ENCODE measurements around the gene TSPAN4.
A peak's percentile ranks its signal among the peaks of the same experiment; 100 is the strongest.

The TSPAN4 gene

GRCh38 chr11:824942-825341, 17.7 kb upstream of the TSPAN4 start:
- Histone ChIP-seq H3K36me3 (peaks cover 21 to 48% (median 35%) of the 10 kb centered on the region in 11 experiments), H3K4me3 (no peak overlapping the region), H3K9ac (no peak overlapping the region), H3K4me2 (peak overlapping the region in 9 of 11 experiments; percentile 95 to 100 (median 100); a peak in 14 of 22 replicates), H4K20me1 (peaks cover 31 to 97% (median 71%) of the 10 kb centered on the region in 11 experiments; a peak in 20 of 22 replicates), H3K4me1 (peaks cover 63 to 99% (median 87%) of the 10 kb centered on the region in 10 experiments), H3K9me3 (replicated peaks in 1 of 11) (no peaks in the 10 kb centered on the region), H3K27me3 (peaks cover 48 to 58% (median 53%) of the 10 kb centered on the region in 11 experiments), H3K27ac (no peak overlapping the region)
- no peak for TF ChIP-seq Cebpa-rat (IDR thresholded peaks at IDR 0.05)

- peaks cover 21 to 48% (median 35%) of the 10 kb centered on the region in 11 experiments for H3K36me3 ChIP-seq
- H3K9me3 ChIP-seq (replicated peaks in 1 of 11) = no peaks in the 10 kb centered on the region
- H3K27ac ChIP-seq = no peak overlapping the region
- H3K9ac ChIP-seq = peak overlapping the region in 5 of 11 experiments; percentile 17 to 68 (median 27); a peak in 4 of 22 replicates
- peaks cover 25 to 97% (median 71%) of the 10 kb centered on the region in 11 experiments; a peak in 20 of 22 replicates for H4K20me1 ChIP-seq
- peaks cover 55 to 65% (median 59%) of the 10 kb centered on the region in 11 experiments for H3K27me3 ChIP-seq
- TF ChIP-seq Cebpa-rat (IDR thresholded peaks at IDR 0.05) = no peak
- peak overlapping the region; percentile 1 to 100 (median 100); a peak in 19 of 22 replicates for H3K4me2 ChIP-seq
- peaks cover 65 to 100% (median 89%) of the 10 kb centered on the region in 10 experiments for H3K4me1 ChIP-seq
- H3K4me3 ChIP-seq = no peak overlapping the region; a peak in 1 of 20 replicates
These were observed 17.1 kb upstream of the TSPAN4 start for GRCh38 chr11:825366-826226.

- H3K4me3 ChIP-seq = peak overlapping the region in 8 of 10 experiments; percentile 55 to 70 (median 62); a peak in 12 of 20 replicates
- H3K9ac ChIP-seq = peak overlapping the region in 5 of 11 experiments; percentile 45 to 75 (median 69); a peak in 10 of 22 replicates
- H3K27me3 ChIP-seq = peaks cover 61 to 71% (median 66%) of the 10 kb centered on the region in 11 experiments
These were observed 16.4 kb upstream of the TSPAN4 start for GRCh38 chr11:826227-826621.

DNA sequence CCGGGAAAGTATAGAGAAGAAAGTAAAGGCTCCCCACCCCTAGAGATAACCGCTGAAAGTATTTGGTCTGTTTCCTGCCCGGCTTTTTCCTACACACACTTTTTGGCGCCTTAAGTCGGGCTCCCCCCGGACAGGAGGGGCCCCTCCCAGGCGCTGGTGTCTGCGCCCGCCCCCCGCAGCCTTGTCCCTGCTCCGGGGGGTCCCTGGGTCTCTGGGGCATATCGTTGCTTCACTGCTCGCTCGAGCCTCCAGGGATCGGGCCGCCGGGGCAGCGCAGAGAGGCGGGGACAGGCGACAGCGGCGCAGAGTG, 15.9 kb upstream of the TSPAN4 start:
- Histone ChIP-seq H3K27ac (peak overlapping the region; percentile 12 to 64 (median 40); a peak in 16 of 22 replicates), H3K27me3 (peaks cover 67 to 76% (median 71%) of the 10 kb centered on the region in 11 experiments), H3K9me3 (replicated peaks in 1 of 11) (no peaks in the 10 kb centered on the region), H3K4me2 (peak overlapping the region; percentile 93 to 100 (median 100)), H3K4me1 (peaks cover 65 to 100% (median 89%) of the 10 kb centered on the region in 10 experiments), H4K20me1 (peaks cover 13 to 97% (median 71%) of the 10 kb centered on the region in 11 experiments; a peak in 20 of 22 replicates), H3K9ac (peak overlapping the region; percentile 45 to 83 (median 69); a peak in 21 of 22 replicates), H3K36me3 (peaks cover 21 to 39% (median 35%) of the 10 kb centered on the region in 11 experiments), H3K4me3 (peak overlapping the region; percentile 55 to 70 (median 60))
- peak in 2 of 11 experiments; percentile 19 to 23; a peak in 1 of 22 replicates for TF ChIP-seq Cebpa-rat (IDR thresholded peaks at IDR 0.05)

More at GRCh38 chr11:826227-826621, 16.4 kb upstream of the TSPAN4 start:
- Histone ChIP-seq H3K36me3 (peaks cover 21 to 44% (median 35%) of the 10 kb centered on the region in 11 experiments), H3K9me3 (replicated peaks in 1 of 11) (no peaks in the 10 kb centered on the region), H3K27ac (peak overlapping the region in 4 of 11 experiments; percentile 18 to 57 (median 50); a peak in 5 of 22 replicates), H4K20me1 (peaks cover 19 to 97% (median 71%) of the 10 kb centered on the region in 11 experiments; a peak in 20 of 22 replicates), H3K4me1 (peaks cover 65 to 100% (median 89%) of the 10 kb centered on the region in 10 experiments), H3K4me2 (peak overlapping the region; percentile 93 to 100 (median 100))
- no peak for TF ChIP-seq Cebpa-rat (IDR thresholded peaks at IDR 0.05)

DNA sequence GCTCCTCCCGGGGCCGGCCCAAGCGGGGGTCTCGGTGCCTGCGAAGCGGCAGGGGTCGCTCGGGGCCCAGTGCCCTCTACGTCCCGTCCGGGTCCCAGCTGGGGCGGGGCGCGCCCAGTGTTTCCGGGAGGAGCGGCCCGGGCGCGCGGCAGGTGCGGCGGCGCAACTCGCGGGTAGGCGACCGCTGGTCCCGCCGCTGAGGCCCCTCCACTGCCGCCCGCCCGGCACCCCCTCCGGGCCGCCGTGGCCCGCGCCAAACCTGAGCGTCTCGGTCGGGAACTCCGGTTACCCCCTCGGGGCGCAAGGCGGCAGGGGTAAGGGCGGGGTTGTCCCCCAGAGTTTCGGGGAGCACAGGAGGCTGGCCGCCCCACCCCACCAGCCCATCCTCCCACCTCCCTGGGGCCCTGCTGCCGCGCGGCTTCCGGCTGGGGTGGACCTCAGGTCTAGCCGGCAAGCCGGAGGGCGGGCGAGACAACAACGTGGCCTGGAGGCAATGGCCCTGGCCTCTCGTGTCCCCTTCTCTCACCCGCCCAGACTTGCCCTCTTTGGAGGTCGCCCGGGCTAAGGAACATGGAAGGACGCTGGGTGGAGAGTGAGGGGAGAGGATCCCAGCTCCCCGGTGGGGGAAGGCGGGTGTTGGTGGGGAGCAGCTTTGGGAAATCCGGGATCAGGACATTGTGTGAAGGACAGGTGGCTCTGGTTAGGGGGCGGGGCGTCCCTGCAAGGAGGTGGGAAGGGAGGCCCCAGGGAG, 15.3 kb upstream of the TSPAN4 start:
- Histone ChIP-seq H4K20me1 (peaks cover 8 to 97% (median 76%) of the 10 kb centered on the region in 11 experiments; a peak in 20 of 22 replicates), H3K27me3 (peaks cover 72 to 82% (median 77%) of the 10 kb centered on the region in 11 experiments), H3K4me2 (peak overlapping the region; percentile 93 to 100 (median 100)), H3K4me3 (peak overlapping the region; percentile 55 to 70 (median 60)), H3K4me1 (peaks cover 65 to 100% (median 89%) of the 10 kb centered on the region in 10 experiments), H3K27ac (peak overlapping the region; percentile 12 to 64 (median 40); a peak in 17 of 22 replicates), H3K9me3 (replicated peaks in 1 of 11) (no peaks in the 10 kb centered on the region), H3K9ac (peak overlapping the region; percentile 45 to 83 (median 69); a peak in 21 of 22 replicates), H3K36me3 (peaks cover 21 to 37% (median 34%) of the 10 kb centered on the region in 11 experiments)
- peak in 1 of 11 experiments; percentile 4; a peak in 1 of 22 replicates for TF ChIP-seq Cebpa-rat (IDR thresholded peaks at IDR 0.05)

- Histone ChIP-seq H3K27ac (peak within 1 kb of the TSS; percentile 12 to 64 (median 40); a peak in 17 of 22 replicates), H3K9me3 (replicated peaks in 1 of 11) (no peaks in the 10 kb centered on the region), H4K20me1 (peaks cover 2 to 93% (median 77%) of the 10 kb centered on the region in 11 experiments; a peak in 19 of 22 replicates), H3K36me3 (peaks cover 21 to 32% (median 29%) of the 10 kb centered on the region in 11 experiments), H3K4me3 (peak within 1 kb of the TSS; percentile 55 to 70 (median 60)), H3K9ac (peak within 1 kb of the TSS; percentile 45 to 83 (median 69); a peak in 21 of 22 replicates), H3K27me3 (peaks cover 75 to 85% (median 80%) of the 10 kb centered on the region in 11 experiments), H3K4me2 (peak within 1 kb of the TSS; percentile 93 to 100 (median 100)), H3K4me1 (peaks cover 63 to 98% (median 86%) of the 10 kb centered on the region in 10 experiments)
- no peak for TF ChIP-seq Cebpa-rat (IDR thresholded peaks at IDR 0.05)
These were observed 14.8 kb upstream of the TSPAN4 start, which contains the start of gene CRACR2B for GRCh38 chr11:827897-828192. TSS of gene CRACR2B (plus strand) at chr11:827919. CDS start at chr11:828608, 689 bp downstream.

- no peaks in the 10 kb centered on the region for H3K9me3 ChIP-seq (replicated peaks in 1 of 11)
- H3K27me3 ChIP-seq = peaks cover 75 to 90% (median 81%) of the 10 kb centered on the region in 11 experiments
- H3K4me3 ChIP-seq = peak overlapping the region in 9 of 10 experiments; percentile 25 to 65 (median 54); a peak in 12 of 20 replicates
- peaks cover 0 to 94% (median 80%) of the 10 kb centered on the region in 11 experiments; a peak in 19 of 22 replicates for H4K20me1 ChIP-seq
- H3K9ac ChIP-seq = peak overlapping the region in 7 of 11 experiments; percentile 2 to 52 (median 34); a peak in 7 of 22 replicates
- peaks cover 62 to 94% (median 87%) of the 10 kb centered on the region in 10 experiments for H3K4me1 ChIP-seq
- peaks cover 20 to 24% (median 22%) of the 10 kb centered on the region in 11 experiments for H3K36me3 ChIP-seq
- no peak overlapping the region for H3K27ac ChIP-seq
- H3K4me2 ChIP-seq = peak overlapping the region; percentile 79 to 100 (median 100)
- TF ChIP-seq Cebpa-rat (IDR thresholded peaks at IDR 0.05) = no peak
These were observed 14.0 kb upstream of the TSPAN4 start for GRCh38 chr11:828506-829175.

Data from BLaER1 treated with 17β-estradiol and CSF1 and Interleukin-3, amounts not matched to agents 10 nM and 100 nM (cell line).